ENCODE measurements around the gene PHACTR3. TPM values are rescaled to one million over a fixed set of nuclear protein-coding genes. Genes with fewer than 3 reads are reported as not detected.

PHACTR3 gene
- total RNA-seq, 1 experiment from 2014 or later: 0.10 TPM

DNA sequence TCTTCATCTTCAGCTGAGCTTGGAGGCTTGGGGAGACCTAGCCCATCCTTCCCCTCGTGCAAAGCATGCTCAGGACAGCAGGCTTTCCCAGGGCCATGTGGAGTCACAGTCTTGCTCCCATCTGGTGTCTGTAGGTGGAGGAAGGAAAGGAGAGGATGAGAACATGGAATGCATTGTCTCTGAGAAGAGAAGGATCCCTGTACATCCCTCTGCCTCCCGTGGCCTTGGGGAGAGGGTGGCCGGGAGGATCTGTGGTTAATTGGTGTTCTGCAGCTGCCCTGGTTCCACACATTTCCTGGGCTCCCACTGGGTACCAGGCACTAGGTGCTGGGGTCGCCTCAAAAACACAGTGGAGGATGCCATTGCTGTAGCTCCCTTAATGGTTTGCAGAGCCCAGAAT is 134.5 kb downstream of the PHACTR3 start:
- DNase-seq (ENCODE audit: low read depth, low spot score): no peak
- in situ Hi-C loops (cut with HindIII; ENCODE audit: low pct_unique_long_range_greater_than_20kb, low sequenced_read_pairs): no loop called here
- no peaks in the 10 kb centered on the region for H3K9me3 ChIP-seq (ENCODE audit: control insufficient read depth, insufficient read depth, low read depth, low read length)
- CTCF ChIA-PET: no interaction called here
- intact Hi-C loops (cut with micrococcal nuclease; ENCODE audit: unreplicated experiment): no loop called here
- TF ChIP-seq TCF7L2 (IDR thresholded peaks at IDR 0.05; ENCODE audit: low read depth, low read length): no peak
- TF ChIP-seq POLR2AphosphoS5 (IDR thresholded peaks at IDR 0.05; ENCODE audit: low read depth, low read length): no peak
- no peak overlapping the region for H3K27ac ChIP-seq (ENCODE audit: low read length)
- H3K4me3 ChIP-seq (ENCODE audit: low read depth in 2 of 2, low read length in 2 of 2): no peak overlapping the region
- BruUV-seq (replicated peaks): no TSS peak
- no peak for ATAC-seq
- no peaks in the 10 kb centered on the region for H3K4me1 ChIP-seq (ENCODE audit: control insufficient read depth, insufficient read depth, low read length)
- H3K27me3 ChIP-seq (ENCODE audit: control insufficient read depth, insufficient read depth, low read length): no peaks in the 10 kb centered on the region; the same call in 1 of the 2 replicates
- H3K36me3 ChIP-seq (ENCODE audit: control insufficient read depth, insufficient read depth, low read length): no peaks in the 10 kb centered on the region
- POLR2A ChIA-PET: no interaction called here

DNA sequence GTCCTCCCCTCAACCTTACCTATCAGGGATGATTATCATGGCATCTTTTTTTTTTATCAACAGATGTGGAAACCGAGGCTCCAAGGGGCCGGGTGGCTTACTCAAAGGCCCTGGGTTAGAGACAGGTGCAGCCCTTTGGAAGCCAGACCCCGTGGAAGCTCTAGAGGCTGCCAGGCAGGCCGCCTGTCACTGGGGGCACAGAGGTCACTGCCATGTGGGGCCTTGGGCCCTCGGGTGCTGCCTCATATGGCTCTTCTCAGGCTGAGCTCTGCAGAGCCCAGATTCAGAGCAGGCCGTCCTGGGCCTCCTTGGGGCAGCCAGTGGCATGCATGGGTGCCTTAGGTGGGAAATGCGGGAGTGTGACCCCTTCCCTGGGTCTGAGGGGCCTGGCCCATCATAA is 136.3 kb downstream of the PHACTR3 start:
- Histone ChIP-seq H3K36me3 (ENCODE audit: control insufficient read depth, insufficient read depth, low read length) (no peaks in the 10 kb centered on the region), H3K9me3 (ENCODE audit: control insufficient read depth, insufficient read depth, low read depth, low read length) (no peaks in the 10 kb centered on the region), H3K4me1 (ENCODE audit: control insufficient read depth, insufficient read depth, low read length) (no peaks in the 10 kb centered on the region), H3K27me3 (ENCODE audit: control insufficient read depth, insufficient read depth, low read length) (no peaks in the 10 kb centered on the region), H3K4me3 (ENCODE audit: low read depth in 2 of 2, low read length in 2 of 2) (no peak overlapping the region), H3K27ac (ENCODE audit: low read length) (no peak overlapping the region)
- TF ChIP-seq SIN3A (IDR thresholded peaks at IDR 0.05; ENCODE audit: borderline replicate concordance, insufficient read depth, low read depth, low read length) (no peak), TCF7L2 (IDR thresholded peaks at IDR 0.05; ENCODE audit: low read depth, low read length) (no peak), POLR2AphosphoS5 (IDR thresholded peaks at IDR 0.05; ENCODE audit: low read depth, low read length) (no peak)
- TF ChIP-seq, protein P1, sequence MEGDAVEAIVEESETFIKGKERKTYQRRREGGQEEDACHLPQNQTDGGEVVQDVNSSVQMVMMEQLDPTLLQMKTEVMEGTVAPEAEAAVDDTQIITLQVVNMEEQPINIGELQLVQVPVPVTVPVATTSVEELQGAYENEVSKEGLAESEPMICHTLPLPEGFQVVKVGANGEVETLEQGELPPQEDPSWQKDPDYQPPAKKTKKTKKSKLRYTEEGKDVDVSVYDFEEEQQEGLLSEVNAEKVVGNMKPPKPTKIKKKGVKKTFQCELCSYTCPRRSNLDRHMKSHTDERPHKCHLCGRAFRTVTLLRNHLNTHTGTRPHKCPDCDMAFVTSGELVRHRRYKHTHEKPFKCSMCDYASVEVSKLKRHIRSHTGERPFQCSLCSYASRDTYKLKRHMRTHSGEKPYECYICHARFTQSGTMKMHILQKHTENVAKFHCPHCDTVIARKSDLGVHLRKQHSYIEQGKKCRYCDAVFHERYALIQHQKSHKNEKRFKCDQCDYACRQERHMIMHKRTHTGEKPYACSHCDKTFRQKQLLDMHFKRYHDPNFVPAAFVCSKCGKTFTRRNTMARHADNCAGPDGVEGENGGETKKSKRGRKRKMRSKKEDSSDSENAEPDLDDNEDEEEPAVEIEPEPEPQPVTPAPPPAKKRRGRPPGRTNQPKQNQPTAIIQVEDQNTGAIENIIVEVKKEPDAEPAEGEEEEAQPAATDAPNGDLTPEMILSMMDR (IDR thresholded peaks at IDR 0.05): no peak
- TF ChIP-seq, protein P2, sequence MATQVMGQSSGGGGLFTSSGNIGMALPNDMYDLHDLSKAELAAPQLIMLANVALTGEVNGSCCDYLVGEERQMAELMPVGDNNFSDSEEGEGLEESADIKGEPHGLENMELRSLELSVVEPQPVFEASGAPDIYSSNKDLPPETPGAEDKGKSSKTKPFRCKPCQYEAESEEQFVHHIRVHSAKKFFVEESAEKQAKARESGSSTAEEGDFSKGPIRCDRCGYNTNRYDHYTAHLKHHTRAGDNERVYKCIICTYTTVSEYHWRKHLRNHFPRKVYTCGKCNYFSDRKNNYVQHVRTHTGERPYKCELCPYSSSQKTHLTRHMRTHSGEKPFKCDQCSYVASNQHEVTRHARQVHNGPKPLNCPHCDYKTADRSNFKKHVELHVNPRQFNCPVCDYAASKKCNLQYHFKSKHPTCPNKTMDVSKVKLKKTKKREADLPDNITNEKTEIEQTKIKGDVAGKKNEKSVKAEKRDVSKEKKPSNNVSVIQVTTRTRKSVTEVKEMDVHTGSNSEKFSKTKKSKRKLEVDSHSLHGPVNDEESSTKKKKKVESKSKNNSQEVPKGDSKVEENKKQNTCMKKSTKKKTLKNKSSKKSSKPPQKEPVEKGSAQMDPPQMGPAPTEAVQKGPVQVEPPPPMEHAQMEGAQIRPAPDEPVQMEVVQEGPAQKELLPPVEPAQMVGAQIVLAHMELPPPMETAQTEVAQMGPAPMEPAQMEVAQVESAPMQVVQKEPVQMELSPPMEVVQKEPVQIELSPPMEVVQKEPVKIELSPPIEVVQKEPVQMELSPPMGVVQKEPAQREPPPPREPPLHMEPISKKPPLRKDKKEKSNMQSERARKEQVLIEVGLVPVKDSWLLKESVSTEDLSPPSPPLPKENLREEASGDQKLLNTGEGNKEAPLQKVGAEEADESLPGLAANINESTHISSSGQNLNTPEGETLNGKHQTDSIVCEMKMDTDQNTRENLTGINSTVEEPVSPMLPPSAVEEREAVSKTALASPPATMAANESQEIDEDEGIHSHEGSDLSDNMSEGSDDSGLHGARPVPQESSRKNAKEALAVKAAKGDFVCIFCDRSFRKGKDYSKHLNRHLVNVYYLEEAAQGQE (IDR thresholded peaks at IDR 0.05; ENCODE audit: insufficient read depth in 1 of 2, low read depth in 2 of 2, low read length in 1 of 2): no peak
- DNase-seq (ENCODE audit: low read depth, low spot score): no peak
- in situ Hi-C loops (cut with HindIII; ENCODE audit: low pct_unique_long_range_greater_than_20kb, low sequenced_read_pairs): no loop called here
- ATAC-seq: no peak
- POLR2A ChIA-PET: no interaction called here
- CTCF ChIA-PET: no interaction called here
- BruUV-seq (replicated peaks): no TSS peak
- intact Hi-C loops (cut with micrococcal nuclease; ENCODE audit: unreplicated experiment): no loop called here

DNA sequence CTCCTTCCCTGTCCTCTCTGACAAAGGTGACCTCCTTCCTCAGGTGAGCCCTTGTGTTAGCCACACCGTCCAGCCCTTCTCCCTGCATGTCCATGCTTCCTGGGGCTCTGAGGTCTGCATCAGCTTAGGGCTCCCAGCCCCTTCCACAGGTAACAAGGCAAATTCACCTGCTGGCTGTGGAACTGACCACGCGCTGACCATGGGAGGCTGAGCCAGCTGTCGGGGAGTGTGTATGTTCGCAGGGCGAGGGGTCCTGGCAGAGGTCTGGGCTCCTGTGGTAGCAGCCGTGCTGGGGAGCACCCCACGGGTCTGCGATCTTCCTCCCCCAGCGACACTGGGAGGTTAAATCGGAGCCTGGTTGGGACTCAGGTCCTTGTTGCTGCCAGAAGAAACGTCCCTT is 136.7 kb downstream of the PHACTR3 start:
- H3K9me3 ChIP-seq (ENCODE audit: control insufficient read depth, insufficient read depth, low read depth, low read length): no peaks in the 10 kb centered on the region
- H3K4me1 ChIP-seq (ENCODE audit: control insufficient read depth, insufficient read depth, low read length): no peaks in the 10 kb centered on the region
- ATAC-seq (no peak), DNase-seq (ENCODE audit: low read depth, low spot score) (no peak)
- TF ChIP-seq, protein P1 (IDR thresholded peaks at IDR 0.05): no peak
- TF ChIP-seq SIN3A (IDR thresholded peaks at IDR 0.05; ENCODE audit: borderline replicate concordance, insufficient read depth, low read depth, low read length): no peak
- TF ChIP-seq, protein P2 (IDR thresholded peaks at IDR 0.05; ENCODE audit: insufficient read depth in 1 of 2, low read depth in 2 of 2, low read length in 1 of 2): no peak
- no TSS peak for BruUV-seq (replicated peaks)
- CTCF ChIA-PET: no interaction called here
- H3K27ac ChIP-seq (ENCODE audit: low read length): no peak overlapping the region
- in situ Hi-C loops (cut with HindIII; ENCODE audit: low pct_unique_long_range_greater_than_20kb, low sequenced_read_pairs): no loop called here
- POLR2A ChIA-PET: no interaction called here
- H3K36me3 ChIP-seq (ENCODE audit: control insufficient read depth, insufficient read depth, low read length): no peaks in the 10 kb centered on the region
- H3K4me3 ChIP-seq (ENCODE audit: low read depth in 2 of 2, low read length in 2 of 2): no peak overlapping the region
- H3K27me3 ChIP-seq (ENCODE audit: control insufficient read depth, insufficient read depth, low read length): no peaks in the 10 kb centered on the region
- intact Hi-C loops (cut with micrococcal nuclease; ENCODE audit: unreplicated experiment): no loop called here
